Epidermal melanocyte (primary cell): ENCODE measurements around the gene LY6G6C.

Source experiments
- DNase-seq: peaks from one replicate; pipeline ENCODE4 v3.0.0; 2011; ENCODE audit warnings: low spot score; ENCODE audit not compliant: insufficient read length

The LY6G6C gene

DNA sequence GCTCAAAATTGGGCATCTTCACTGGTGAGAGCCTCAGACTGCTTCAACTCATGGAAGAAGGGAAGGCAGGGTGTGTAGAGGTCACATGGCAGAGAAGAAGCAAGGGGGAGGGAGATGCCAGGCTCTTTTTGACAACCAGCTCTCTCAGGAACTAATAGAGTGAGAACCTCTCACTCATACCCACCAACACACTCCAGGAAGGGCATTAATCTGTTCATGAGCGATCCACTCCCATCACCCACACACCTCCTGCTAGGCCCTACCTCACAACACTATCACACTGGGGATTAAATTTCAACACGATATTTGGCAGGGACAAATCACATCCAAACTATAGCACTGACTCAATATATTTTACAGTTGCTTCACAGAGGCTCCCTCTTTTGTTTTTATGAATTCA, 20.3 kb upstream of the LY6G6C start:
- DNase-seq: no peak

GRCh38 chr6:31740397-31741223, 19.1 kb upstream of the LY6G6C start:
- no peak for DNase-seq

DNA sequence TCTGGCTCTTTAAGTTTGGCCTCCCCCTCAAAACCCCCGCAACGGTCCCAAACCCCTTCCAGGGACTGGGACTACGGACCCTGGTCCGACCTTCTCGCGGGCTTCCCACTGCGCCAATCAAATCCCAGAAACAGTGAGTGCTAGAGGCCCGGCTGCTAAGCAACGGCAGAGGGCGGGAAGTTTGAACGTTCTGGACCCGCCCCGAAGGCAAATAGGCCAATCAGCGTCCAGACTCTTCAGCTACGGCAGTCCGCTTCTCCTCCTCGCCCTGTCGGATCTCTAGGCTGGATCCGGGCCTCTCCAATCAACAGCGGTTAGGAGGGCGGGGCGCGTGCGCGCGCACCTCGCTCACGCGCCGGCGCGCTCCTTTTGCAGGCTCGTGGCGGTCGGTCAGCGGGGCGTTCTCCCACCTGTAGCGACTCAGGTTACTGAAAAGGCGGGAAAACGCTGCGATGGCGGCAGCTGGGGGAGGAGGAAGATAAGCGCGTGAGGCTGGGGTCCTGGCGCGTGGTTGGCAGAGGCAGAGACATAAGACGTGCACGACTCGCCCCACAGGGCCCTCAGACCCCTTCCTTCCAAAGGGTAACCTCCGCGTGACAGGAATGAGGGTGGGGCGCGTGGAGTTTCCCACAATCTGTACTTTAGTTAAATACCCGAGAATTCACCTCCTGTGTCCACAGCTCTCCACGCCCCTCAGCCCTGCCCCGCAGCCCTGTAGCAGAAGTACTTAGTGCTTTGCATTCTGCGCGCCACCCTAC, 18.3 kb upstream of the LY6G6C start, which contains the start of gene MSH5:
Gene MSH5, plus strand, starts transcription at position 367 of the 758 bp plus-strand sequence. CDS start 462 bp downstream, outside the sequence.
- peak; percentile 92 for DNase-seq

GRCh38 chr6:31737991-31738979, 16.7 kb upstream of the LY6G6C start:
- peak; percentile 81 for DNase-seq

GRCh38 chr6:31737315-31737990, 15.9 kb upstream of the LY6G6C start:
- no peak for DNase-seq

GRCh38 chr6:31736768-31737314, 15.3 kb upstream of the LY6G6C start:
- no peak for DNase-seq

DNA sequence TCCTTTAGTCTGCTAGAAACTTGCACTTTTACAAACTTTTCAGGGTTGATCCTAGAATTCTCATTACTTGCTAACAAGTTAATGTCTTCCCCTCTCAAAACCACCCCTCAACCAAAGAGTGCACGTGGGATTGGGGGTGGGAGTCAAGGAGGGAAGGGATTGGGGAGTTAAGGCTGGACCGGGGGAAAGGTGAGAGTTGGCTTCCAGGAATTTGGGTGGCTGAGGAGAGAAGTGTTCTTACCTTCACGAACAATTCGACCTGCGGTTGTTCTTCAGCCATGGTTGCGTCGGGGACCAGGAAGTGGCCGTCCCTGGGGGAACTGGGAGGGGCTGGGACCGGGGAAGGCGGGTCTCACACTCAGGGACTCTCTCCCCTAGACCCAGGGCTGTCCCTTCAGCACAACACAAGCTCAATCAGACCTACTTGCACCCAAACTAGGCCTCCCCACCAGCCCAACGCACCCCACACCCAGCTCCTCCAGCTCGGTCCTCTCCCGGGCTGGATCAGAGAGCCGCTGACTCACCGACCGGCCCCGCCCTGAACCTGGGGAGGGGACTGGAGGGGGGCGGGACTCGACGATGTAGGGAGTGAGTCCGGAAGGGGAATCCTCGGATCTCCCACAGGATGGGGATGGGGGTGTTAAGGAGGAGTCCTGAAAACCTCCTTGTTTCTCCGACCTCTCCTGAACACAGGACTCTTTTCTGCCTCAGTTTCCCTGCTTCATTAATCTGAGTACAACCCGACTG, 14.6 kb upstream of the LY6G6C start, which contains the start of gene CLIC1:
Gene CLIC1, minus strand, starts transcription at position 510 of the 747 bp plus-strand sequence. Its CDS starts 230 bp downstream, at position 280.
- peak; percentile 92 for DNase-seq

GRCh38 chr6:31734821-31735406, 13.4 kb upstream of the LY6G6C start:
- no peak for DNase-seq

GRCh38 chr6:31734247-31734820, 12.8 kb upstream of the LY6G6C start:
- no peak for DNase-seq

- no peak for DNase-seq
These were observed 12.2 kb upstream of the LY6G6C start for GRCh38 chr6:31733734-31734133.

DNA sequence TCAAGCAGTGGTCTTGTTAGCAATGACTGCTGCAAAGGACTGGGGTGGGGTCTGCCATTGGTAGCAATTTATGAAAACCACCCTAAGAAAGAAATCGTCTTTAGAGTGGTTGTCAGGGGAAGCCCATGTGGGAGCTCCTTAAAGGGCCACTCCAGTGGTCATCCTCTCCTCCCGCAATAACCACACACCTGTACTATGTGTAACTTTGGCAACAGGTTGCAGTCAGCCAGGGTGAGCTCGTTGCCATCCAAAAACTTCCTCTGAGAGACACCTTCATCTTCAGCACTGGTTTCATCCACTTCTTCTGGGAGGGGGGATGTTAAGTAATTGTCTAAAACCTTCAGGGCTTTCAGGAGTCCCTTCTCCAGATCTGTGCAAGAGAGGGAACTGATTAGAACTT, 10.5 kb upstream of the LY6G6C start:
- DNase-seq: no peak

DNA sequence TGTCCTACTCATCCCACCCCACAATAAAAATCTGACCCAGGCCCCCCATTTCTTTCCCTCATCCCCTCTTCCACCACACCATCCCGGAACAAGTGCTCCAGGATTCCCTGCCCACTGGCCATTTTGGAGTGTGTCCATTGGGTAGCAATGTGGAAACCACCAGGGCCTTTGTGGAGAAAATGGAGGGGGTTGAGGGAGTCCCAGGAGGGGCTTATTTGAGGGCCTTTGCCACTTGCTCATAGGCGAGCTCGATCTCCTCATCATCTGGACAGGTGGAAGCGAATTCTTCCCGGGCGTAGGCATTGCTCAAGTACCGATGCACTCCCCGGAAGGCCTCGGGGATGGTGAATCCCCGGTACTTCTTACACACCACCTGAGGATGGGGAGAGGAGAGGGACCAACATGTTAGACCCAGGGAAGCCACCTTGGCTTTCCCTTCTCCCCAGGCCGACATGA, 9.1 kb upstream of the LY6G6C start:
- DNase-seq: no peak

DNA sequence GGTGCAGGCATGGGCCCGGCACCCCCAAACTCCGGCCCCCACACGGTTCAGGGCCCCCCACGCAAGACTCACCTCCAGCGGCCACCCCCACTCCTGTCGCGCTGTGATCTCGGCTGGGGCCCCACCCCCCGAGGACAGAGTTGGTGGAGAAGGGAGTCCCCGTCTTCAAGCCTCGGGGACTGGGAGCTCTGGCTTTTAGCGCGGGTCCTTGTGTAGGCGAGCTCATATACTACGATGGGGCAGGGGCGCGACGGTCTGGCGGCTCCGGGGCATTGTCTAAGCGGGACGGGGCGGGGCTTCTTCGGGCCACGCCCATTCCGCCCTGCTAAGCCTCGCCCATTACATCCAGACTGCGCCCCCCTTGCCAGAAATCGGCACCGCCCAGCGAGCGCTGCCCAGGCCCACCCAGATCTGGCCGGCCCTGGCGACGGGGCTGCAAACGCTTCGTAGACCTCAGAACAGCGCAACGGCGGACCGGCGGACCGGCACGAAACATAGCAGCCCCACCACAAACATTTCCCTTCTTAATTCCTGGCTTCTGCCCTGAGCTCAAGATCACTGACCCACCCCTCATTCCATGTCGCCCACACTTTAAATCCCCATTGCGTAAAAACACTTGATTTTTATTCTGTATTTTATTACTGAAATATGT, 8.6 kb upstream of the LY6G6C start:
- peak; percentile 69 for DNase-seq

GRCh38 chr6:31729515-31729978, 8.0 kb upstream of the LY6G6C start:
- DNase-seq: peak; percentile 96

- no peak for DNase-seq
These were observed 7.4 kb upstream of the LY6G6C start, which contains the start of gene DDAH2 for GRCh38 chr6:31728767-31729514. Gene DDAH2 (minus strand): TSS chr6:31729299. CDS start chr6:31729161, 138 bp downstream.

DNA sequence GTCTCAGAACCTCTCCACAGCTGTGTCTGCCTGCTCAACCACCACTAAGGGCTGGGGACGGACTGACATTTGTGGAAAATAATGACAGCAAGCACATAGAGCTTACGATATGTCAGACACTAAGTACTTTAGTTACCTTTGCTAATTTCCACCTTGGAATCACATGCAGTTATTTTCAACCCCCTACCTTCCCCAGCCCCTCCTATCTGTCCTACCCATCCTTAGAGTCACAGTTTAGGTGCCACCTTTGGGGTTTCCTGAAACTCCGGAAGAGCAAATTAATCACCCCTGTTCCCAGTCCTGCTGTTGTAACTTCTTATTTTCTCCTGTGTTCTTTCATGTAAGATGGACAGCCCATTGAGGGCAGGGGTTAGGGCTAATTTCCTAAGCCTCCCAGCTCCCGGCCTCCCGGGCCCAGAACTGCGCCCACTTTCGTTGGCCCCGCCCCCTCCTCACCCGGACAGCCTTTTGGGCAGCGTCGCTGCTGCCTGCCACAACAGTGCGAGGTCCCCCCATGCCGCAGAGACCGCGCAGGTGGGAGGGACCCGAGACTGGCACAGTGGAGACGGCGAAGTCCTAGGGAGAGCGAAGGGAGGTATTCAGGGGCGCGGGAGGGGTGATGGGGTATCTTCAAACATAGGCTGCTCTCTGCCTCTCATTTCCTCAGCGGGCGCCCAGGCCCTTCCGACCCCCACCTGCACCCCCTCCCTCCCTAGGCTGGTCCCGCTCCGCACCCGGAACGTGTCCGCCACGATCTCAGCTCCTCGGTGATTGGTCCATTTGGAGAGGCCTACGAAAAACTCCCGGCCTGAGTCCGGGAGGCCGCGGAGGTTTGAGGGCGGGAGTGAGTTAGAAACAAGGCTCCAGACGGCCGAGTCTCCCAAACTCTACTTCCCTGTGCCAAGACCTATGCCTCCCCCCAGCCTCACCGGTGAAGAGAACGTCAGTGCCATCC, 6.4 kb upstream of the LY6G6C start:
- no peak for DNase-seq
